ENCODE results near the gene DTL.

Gene DTL

DNA sequence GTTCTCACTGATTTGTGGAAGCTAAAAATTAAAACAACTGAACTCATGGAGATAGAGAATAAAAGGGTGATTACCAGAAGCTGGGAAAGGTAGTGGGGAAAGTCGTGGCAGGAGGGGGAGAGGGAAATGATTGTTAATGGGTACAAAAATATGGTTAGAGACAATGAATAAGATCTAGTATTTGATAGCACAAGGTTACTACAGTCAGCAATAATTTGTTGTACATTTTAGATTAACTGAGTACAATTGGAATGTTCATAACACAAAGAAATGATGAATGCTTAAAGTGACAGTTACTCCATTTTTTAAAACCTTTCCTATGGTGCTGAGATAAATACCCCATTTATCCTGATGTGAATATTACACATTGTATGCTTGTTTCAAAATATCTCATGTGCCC is 102.3 kb downstream of the DTL start:
- no peak for DNase-seq

DNA sequence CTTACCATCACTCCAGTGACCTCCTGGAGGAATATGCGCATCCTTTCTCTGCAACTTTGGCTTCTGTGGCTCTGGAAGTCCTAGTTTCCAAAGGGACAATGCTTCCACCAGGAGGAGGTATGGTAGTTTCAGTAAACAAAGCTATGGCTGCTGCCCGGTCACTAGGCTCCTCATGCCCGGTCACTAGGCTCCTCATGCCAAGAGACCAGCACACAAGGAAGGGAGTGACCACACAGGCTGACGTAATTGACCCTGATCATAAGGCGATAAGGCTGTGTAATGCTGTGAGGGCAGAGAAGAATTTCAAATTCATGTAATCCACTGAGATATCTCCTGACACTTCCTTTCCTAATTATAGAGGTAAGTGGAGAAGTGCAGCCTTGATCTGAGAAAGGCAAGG is 102.9 kb downstream of the DTL start:
- DNase-seq = no peak

DNA sequence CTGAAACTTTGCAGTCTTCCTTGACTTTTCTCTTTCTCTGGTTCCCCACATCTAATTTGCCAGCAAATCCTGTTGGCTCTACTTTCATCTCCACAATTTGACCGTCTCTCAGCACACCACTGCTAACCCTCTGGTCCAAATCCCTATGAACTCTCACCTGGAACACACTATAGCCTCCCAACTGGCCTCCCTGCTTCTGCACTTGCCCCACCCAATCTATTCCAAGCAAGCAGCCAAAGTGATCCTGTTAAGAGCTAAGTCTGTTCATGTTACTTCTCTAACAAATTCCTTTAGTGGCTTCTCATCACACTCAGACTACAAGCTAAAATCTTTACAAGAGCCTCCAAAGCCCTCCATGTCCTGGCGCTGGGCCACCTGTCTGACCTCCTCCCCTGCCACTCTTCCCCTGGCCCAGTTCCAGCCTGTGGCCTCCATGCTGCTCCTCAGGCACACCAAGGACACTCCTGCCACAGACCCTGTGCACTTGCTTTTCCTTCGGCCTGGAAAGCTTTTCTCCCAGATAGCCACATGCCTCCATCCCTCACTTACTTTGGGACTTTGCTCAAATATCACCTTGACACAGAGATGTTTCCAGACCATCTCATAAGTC is 104.1 kb downstream of the DTL start:
- no peak for DNase-seq

DNA sequence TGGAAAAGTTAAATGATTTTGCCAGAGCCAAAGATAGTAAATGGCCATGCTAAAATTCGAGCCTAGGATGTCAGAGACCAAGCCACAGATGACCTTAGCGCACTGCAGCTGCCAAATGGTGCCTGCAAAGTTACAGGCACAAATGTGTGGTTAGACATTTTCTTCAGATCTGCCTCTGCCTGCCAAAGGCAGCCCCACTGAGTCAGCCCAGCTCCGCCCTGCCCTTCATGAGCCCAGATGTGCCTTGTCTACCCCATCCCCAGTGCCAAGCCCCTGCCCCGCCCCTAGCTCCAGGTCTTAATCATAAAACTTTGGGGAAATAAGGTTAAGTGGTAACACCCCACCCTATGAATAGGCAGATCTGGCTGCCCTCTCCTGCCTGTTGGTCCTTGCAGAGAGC is 105.9 kb downstream of the DTL start:
- no peak for DNase-seq

DNA sequence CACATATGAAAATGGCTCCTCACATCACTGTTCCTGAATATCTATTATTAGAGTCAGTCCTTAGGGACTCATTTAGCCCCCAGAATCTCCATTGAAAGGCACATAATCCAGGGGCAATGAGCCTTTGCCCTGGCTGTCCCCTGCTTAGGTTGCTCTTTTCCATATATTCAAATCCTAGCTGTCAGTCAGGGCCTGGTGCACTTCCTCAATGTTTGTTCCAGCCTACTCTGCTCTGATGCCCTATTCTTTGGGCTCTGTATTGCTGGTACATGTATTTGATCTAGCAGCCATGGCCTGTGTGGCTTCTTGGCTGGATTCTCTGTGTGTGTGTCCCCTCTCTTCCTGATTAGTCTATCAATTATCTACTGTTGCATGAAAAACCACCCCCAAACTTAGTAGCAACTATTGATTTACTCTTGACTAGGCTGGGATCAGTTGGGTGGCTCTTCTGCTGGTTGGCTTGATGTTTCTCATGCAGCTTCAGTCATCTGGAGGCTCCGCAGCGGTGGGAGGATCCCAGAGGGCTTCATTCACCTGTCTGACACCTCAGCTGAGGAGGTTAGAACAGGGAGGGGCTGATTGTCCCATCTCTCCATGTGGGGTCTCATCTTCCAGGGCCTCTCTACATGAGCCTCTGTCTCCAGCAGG is 107.5 kb downstream of the DTL start:
- no peak for DNase-seq

DNA sequence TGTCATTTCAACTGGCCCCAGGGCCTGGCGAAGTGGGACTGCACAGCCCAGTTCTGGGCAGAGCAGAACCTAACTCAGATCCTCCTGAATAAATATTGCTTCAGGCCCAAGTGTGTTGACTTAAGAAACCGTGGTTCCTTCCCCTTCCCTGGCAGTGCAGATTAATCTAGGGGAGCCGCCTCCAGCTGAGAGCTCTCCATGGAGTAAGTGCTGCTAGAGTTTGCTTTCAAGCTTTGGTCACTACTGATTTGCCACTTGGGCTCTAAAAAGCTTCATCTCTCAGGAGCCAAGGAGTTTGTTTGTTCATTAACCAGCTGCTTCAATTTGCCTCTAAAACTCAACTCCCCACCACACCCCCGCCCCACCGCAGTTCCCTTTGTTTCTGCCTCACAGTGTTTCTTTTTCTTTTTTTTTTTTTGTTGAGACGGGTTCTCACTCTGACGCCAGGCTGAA is 112.1 kb downstream of the DTL start:
- DNase-seq = no peak

DNA sequence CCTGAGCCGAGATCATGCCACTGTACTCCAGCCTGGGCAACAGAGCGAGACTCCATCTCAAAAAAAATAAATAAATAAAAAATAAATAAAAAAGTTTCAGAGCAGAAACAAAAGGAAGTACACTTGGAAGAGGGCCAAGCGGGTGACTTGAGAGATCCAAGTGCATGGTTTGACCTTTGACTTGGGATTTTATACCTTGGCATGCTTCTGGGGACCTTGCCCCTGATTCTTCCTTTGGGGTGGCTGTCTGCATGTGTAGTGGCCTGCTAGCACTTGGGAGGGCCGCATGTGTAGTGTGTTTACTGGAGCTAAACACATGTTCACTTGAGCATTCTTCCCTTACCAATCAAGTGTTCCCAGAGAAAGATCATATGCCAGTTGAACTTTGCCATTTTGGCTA is 114.0 kb downstream of the DTL start:
- no peak for DNase-seq

DNA sequence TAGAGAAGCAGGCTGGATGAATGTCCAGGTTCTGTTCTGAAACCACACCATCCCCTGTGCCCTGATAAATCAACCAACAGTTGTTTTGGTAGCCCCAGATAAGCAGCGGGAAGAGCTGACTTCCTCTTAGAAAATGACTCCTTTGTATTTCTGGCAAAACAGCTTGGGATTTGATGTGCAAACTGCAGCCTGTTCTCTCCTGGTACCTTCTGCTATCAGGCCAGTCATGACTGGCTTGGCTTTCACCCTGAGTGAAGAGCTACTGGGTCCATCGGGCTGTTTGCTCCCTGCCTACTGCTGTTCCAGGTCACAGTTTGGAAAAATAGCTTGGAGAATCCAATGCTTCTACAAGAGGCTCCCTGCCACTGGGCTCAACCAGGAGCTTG is 116.8 kb downstream of the DTL start:
- no peak for DNase-seq

DNA sequence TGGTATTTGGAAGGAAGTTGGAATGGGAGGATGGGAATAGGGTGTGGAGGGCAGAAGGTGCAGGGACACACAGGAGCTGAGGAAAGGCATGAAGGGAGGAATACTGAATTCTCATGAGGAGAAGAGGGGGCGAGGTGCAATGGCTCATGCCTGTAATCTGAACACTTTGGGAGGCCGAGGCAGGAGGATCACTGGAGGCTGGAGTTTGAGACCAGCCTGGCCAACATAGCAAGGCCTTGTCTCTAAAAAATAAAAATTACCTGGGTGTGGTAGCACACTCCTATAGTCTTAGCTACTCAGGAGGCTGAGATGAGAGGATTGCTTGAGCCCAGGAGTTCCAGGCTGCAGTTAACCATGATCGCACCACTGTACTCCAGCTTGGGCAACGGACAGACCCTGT is 117.3 kb downstream of the DTL start:
- no peak for DNase-seq

DNA sequence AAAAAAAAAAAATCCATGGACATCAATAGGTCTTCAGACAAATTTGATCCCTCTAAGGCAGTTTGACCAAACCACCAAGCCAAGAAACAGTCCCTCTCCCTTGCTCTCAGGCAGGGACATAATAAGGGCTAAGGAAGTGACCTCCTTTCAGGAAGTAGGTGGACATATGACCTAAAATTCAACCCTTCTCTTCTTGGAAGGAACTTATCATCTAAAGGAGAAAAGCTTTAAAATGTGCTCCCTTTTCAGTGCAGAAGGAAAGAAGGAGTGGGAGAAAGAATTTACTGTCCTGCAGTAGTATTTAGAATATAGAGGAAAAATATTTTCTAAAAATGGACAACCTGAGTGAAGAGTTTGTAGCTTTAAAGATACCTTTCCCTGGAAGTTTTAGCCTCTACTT is 118.1 kb downstream of the DTL start:
- no peak for DNase-seq

All from activated CD4-positive, alpha-beta T cell treated with anti-CD3 and anti-CD28 coated beads, Interleukin-2, amount 50 U/mL, for 16 hours (primary cell).